CD4-positive, alpha-beta T cell treated with Interferon alpha-2 for 1 hour (primary cell): ENCODE results near the gene DCDC2C.
"Not testable (repeated sequence)": the region's sequence is repeated elsewhere in the genome, so short reads cannot be mapped to it uniquely, and the experiment has no call there.

ENCODE experiments used
- DNase-seq, 2 donors: peaks; one replicate each; pipeline ENCODE4 v3.0.0-alpha.2; 2020 to 2022

The DCDC2C gene, protein sequence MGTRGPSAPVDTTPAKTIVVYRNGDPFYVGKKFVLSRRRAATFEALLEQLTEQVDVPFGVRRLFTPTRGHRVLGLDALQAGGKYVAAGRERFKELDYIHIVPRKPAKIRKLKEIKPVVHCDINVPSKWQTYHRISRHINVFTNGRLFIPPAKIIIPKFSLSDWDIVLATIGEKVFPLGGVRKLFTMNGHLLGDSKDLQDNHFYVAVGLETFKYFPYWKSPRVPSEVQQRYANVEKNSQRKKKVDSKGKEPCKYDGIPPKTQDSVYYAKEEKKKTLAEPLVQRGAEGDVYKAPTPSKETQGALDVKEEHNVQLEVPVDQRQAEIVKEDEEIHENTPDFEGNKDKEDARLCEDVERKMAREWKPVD

DNA sequence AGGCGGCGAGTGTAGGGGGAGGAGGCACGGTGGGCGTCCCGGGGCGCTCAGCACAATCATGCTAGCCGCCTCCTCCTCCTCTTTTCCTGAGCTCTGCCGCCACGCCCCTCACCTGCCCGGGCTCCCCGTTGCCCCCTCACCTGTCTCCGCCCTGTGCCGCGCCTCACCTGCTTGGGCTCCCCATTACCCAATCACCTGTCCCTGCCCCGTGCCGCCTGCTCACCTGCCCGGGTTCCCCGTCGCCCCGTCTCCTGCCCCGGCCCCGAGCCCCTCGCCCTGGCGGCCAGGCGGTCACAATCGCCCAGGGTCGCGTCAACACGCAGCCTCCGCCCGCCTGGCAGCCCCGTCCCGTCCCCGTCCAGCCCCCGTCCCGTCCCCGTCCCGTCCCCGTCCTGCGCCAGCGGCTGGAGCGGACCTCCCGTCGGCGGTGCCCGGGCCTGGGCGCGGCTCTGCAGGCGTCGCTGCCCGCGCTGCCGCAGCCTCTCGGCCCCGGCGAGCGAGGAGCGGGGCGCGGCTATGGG, at the start of gene DCDC2C:
Gene DCDC2C, plus strand, starts transcription at position 340 of the 521 bp plus-strand sequence. Its CDS starts 177 bp downstream, at position 517.
- no peak for DNase-seq

DNA sequence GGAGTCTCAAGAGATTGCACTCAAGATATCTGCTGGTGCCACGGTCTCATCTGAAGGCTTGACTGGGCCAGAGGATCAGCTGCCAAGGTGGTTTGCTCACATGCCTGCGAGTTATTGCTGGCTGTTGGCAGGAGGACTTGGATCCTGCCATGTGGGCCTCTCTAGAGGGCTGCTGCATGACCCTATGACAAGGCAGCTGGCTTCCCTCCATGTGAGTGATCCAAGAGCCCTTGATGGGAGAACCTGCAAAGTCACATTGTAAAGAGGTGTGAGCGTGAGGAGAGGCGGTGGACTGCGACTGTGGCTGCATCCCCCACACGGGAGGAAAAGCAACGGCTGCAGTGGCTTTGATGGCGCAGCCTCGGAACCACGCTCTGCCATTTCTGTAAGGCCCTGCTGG, 49.4 kb upstream of the DCDC2C start:
- no peak for DNase-seq

DNA sequence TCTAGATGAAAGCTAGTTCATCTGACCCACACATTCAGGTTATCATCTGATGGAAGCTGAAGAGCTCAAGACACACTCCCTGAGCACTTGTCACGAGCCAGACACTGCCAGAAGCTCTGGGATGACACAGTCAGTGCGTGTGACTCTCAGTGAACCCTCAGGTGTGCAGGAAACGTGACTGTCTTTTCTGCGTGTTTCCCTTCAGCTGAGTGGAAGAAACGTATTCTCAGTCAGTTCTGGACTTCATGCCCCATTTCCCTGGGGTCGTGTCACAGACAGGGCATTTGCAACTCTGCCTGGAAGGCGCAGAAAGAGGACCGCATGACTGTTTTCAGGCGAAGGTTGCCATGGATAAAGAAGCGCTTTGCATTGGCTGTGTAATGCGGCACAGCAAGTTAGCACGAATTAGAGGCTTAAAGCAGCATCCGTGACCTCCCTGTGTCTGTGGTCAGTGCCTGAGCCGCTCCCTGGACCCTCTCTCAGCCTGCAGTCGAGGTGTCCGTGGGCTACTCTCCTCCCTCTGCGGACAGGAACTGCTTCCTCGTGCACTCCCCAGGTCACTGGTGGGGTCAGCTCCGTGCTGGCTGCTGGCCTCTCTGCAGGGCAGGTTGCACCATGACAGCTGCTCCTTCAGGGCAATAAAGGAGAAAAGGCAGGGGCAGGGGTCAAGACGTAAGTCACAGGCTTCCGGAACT, 48.7 kb upstream of the DCDC2C start:
- DNase-seq: no peak

DNA sequence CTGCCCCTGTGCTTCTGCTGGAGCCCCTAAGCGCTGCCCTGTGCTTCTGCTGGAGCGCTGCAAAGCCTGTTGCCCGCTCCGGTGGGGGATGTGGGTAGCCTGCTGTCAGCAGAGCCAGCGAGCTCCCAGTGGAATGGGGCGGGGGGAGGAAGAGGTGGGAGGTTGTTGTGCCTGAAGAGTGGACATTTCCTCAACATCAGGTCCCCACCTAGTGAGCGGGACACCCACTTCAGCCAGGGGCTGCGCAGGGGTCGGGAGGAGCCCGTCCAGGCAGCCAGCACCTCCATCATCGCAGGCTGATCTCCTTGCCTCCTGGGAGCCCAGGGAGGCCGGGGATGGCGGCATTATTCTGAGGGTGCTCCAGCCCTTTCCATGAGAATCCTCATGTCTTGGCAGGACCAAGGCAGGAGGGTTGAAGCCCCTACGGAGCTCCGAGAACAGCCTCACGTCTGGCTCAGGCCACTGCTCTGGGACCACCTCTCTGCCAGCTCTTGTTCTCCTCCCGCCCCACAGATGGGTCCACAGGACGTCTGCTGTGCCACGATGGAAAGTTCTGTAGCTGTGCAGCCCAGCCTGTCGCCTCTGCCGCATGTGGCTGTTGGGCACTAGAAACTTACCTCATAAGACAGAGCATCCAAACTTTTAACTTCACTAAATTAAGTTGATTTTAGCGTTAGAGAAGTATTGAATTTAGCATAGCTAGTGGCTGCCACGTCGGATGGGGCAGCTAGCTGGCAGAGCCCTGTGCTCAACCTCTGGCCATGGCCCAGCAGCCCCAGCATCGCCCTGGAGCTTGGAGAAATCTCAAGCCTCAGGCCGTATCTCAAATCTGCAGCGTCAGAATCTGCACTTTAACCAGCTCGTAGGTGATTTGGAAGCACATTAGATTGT, 47.3 kb upstream of the DCDC2C start:
- DNase-seq: no peak

DNA sequence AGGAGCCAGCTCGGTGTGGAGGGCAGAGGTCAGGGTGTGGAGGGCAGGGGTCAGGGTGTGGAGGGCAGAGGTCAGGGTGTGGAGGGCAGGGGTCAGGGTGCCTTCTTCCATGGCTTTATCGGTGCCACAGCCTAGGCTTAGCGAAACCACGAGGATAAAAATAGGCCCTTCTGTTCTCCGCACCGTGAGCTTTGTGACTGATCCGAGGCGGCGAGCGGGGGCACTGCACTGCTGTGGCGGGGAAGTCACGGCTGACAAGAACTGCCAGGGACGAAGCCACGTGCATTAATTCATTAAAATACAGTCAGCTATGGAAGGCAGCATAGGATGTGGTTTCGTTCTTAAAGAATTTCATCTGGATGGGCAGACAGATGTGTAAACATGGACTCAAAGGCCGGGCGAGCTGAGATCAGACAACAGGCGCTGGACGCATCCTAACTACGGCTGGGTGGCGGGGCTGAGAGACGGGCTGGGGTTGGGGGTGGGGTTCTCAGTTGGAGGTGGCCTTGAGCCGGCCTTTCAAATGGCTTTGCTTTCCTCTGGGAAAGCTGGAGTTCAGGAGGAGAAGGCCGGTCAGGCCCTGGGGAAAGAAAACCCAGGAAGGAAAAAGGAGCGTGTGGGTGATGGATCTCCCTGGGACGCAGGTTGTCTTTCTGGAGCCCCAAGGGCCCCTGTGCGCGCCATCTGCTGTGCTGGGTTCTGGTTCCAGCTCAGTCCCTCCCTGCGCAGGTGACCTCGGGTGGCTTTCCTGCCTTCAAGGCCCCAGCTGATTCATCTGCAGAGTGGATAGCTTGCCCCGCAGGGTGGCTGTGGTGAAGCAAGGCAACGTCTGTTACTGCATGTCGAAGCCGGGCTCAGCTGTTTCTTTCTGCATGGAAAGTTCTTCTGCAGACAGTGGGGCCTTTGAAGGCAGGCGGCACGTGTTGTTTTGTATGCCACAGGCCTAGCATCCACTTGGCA, 46.3 kb upstream of the DCDC2C start:
- DNase-seq: no peak

DNA sequence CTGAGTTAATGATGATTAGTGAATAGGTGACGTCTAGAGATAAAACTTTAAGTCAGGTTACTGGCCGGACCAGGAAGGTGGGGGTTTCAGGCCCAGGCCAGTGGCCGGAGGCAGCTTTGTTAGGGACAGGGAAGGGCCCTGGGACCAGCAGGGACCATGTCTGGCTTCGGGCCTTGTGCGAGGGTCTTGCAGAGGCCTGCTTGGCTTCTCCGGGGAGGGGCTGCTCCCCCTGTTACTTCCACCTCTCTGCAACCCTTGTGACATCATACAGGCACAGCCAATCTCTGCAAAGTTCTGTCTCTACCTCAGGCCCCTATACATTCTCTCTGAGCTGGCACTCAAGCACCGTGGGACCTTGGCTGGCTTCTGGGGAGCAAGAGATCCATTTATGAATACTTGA, 45.5 kb upstream of the DCDC2C start, which contains the start of gene ALLC:
Gene ALLC, plus strand, starts transcription at position 320 of the 400 bp plus-strand sequence. CDS start 12,958 bp downstream, outside the sequence.
- DNase-seq: no peak

DNA sequence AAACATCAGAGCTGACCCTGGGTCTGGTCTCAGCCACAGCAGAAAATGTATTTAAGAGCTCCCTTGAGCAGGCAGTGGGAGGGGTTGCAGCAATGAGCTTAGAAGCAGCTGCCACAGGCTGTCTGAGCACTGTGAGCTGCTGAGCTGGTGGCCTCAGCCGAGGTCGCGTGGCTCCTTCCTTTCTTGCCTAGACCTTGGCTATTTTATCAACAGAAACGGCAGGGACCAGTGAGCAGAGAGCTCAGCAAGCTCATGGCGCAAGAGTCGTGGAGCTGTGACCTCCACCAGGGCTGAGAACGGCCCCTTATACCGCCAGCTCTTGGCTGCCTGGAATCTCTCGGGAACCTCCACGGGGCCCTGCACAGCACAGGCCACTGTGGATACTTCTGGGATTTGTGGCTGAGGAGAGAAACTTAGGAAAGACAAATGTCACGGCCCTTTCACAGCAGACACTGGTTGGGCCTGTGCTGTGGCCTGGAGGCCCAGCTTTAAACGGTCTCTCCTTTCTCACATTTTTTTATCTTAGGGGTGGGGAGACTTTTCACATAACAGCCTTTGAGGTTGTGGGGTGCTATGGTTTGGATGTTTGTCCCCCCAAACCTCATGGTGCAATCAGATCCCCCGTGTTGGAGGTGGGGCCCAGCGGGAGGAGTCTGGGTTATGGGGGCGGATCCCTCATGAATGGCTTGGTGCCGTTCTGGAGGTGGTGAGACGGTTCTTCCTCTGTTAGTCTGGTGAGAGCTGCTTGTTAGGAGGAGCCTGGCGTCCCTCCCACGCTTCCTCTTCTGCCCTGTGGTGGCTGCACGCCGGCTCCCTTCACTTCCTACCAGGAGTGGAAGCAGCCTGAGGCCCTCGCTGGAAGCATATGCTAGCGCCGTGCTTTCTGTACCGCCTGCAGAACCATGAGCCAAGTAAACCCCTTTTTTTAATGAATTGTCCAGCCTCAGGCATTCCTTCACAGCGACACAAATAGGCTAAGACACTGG, 43.6 kb upstream of the DCDC2C start:
- DNase-seq: no peak

DNA sequence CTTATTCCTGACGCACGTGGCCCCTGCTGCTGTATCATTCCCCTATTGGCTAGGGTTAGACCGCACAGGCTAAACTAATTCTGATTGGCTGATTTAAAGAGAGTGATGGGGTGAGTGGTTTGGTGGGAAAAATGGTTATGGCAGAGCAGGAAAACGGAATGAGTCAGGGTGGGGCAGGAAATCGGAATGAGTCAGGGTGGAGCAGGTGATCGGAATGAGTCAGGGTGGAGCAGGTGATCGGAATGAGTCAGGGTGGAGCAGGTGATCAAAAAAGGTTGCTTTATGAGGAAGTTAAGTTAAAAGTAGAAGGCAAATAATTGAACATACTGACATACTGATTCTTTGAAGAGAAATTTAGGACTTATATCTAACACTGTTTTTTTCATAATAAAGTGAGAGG, 42.7 kb upstream of the DCDC2C start:
- DNase-seq: not testable (repeated sequence)

DNA sequence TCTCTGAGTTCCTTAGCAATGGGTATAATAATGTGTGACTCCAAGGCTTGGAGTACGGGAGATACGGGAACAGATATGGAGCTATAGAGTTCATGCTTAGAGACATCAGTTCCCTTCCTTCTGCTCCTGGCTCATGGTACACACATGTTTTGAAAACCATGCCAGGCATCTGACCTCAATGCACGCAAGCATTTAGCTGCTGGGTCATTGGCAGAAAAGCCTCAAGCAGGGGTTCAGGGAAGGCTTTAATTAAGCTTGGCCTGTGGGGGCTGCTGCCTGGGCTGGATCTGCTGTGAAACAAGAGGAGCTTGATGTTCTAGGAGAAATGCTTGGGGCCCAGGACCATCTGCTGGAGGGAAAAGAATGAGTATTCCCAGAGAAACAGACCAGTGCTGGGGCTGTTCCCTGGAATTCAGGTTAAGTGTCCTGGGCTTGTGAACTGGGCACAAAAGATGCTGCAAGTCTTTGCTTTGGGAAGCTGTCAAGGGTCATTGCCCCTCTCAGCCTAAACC, 42.2 kb upstream of the DCDC2C start:
- no peak for DNase-seq

DNA sequence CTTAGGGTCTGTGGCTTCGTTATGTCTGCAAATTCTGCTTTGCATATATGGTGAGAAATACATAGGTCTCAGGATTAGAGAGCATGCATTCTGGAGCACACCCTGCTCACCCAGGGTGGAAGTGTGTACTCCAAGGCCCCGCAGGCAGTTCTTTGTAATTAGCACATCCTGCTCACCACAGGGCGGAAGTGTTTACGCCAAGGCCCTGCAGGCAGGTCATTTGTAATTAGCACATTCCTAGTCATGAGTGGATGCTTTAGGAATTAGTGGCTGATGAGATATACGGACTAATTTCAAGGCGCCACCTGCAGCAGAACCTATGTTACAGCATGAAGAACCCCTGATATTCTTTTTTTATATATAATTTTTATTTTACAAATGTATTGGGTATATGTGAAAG, 41.1 kb upstream of the DCDC2C start:
- DNase-seq: no peak

DNA sequence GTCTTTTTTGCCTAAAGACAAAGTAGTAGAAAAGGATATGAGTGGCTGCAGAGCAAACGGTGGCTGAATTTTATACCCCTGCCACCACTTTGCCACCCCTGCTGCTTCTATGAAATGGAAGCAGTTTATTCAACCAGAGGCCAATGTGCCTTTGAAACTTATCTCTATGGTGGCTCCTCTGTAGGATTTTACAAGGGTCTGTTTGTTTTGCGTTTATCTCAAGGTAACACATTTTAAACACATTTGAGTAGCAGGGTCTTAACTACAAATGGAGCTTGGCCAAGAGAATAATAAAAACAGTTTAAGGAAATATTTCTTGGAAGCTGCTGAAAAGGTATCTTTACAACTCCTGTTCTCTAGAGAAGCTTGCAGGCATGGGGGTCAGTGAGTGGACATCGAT, 39.3 kb upstream of the DCDC2C start:
- no peak for DNase-seq

DNA sequence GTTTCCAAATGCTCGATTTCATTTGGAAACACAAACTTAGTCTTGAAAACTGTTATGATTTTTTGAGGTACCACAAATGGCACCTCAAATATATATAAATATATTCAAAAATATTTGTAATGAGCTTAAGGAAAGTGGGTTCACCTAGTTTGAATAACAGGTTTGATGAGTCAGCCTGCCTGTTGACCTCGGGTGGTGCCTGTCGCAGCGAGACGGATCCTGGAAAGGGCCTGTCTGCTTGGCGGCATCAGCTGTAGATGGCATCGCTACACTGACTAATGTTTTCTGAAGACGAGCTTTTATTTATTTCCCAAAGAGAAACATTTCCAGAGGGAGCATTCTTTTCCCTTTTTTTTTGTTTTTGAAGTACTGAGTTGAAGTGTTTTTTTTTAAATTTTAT, 38.5 kb upstream of the DCDC2C start:
- DNase-seq: no peak

DNA sequence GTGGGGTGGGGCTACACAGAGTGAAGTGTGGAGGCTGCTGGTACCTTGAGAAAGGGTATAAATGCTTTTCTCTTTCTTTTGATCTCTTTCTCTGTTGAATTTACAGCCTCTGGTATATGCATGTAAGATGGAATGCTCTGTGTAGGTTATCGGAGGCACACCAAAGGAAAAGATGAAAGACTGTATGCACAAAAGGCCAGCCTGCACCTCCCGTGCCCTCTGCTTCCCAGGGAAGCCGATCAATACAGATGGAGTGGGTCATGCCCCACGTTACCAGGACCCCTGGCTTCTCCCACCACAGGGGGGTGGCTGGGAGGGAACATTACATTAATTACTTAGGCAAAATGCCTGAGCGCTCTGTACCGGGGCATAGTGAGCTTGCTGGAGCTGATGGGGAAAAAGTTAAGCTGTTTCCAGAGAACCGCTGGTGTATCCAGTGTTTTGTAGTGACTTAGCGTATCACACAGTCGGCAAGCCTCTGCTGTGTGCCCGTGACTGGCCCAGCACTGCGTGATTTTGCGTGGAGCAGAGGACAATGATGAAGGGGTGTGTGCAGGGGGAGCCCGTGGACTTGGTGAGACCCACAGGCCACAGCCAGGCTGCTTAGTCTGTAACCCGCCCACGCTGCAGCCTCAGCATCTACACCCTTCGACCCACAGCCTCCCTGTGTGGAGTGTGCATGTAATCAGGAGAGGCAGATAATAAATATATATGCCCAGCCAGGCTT, 37.3 kb upstream of the DCDC2C start:
- DNase-seq: no peak

DNA sequence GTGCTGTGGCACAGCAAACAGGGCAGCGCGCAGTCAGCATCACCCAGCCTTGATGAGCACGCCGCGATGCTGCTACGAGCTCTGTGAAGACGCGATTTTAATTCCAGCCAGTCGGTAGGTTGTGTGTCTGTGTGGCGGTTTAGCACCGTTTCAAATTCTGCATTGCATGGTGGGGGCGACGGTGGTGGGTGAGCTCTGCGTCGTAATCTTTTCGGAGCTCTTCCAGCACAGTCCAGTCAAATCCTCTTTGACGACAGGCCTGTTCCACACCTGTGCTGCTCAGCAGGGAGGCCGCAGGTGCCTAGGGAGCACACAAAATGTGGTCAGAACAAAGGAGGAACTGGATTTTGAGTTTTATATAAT, 36.8 kb upstream of the DCDC2C start:
- no peak for DNase-seq

DNA sequence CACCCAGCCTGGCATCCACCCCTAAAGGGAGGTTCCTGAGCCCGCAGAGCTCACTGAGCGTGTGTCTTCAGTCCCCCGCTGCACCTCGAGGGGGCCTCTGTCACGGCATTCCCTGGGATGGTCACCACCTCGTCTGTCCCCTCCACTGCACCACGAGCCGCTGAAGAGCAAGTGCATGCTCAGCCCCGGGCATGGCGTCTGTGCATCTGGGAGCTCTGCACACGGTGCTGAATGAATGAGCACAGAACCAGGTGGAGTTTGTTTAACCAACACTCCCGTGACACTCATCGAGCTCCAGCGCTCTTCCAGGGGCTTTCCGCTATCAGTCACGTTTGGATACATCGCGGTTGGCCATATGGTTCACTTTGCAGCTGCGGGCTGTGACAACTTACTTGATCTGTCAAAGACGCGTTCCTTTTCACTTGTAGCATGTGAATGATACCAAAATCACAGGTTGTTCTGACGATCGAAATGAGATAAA, 36.2 kb upstream of the DCDC2C start:
- no peak for DNase-seq

DNA sequence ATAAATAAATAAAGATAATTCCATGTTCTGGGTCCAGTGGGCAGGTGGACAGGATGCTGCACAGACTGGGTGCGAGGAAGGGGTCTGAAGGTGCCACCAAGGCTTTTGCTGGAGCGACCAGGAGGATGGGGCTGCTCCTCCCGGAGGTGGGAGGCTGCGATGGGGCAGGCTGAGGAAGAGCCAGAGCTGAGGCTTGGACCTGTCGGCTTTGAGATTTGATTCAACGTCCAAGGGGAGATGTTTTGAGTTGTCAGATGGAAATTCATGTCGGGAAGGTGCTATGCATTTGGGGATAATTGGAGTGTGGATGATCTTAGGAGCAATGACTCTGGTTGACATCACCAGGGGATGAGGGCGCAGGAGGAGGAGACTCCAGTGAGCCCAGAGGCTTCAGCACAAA, 33.7 kb upstream of the DCDC2C start:
- no peak for DNase-seq

DNA sequence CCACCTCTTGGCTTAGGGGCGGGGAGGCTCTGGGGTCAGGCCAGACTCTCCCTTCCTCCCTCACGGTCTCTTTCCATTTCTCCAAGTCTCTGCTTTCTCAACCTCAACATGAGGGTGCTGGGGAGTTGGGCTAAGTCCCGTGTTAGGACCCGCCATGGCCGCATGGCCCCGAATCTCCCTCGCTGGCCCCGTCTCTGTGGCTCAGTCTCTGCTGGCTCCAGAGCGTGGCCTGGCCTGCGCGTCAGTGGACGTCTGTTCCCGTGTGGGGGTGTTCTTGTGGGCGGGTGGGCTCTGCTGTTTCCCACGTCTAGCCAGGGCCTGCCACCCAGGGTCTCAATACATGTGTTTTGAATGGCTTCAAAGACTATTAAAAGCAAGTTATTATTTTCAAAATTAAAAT, 33.0 kb upstream of the DCDC2C start:
- DNase-seq: no peak

DNA sequence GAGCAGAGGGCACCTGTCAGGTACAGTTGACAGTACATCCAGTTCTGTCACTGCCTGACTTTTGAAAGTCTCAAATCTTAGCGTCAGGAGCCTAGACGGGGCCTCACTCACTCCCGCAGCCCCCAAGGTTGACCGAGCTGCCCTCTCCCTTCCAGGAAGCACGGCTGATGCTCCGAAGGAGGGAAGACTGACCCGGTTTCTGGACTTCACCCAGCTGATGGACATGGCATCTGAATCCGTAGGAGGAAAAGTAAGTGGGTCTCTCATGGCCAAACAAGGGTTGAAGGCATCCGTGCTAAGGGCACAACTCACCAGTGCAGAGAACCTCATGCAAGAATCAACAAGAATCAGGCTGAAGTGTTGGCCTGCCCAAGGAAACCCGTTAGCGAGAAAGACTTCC, 32.4 kb upstream of the DCDC2C start:
- no peak for DNase-seq

DNA sequence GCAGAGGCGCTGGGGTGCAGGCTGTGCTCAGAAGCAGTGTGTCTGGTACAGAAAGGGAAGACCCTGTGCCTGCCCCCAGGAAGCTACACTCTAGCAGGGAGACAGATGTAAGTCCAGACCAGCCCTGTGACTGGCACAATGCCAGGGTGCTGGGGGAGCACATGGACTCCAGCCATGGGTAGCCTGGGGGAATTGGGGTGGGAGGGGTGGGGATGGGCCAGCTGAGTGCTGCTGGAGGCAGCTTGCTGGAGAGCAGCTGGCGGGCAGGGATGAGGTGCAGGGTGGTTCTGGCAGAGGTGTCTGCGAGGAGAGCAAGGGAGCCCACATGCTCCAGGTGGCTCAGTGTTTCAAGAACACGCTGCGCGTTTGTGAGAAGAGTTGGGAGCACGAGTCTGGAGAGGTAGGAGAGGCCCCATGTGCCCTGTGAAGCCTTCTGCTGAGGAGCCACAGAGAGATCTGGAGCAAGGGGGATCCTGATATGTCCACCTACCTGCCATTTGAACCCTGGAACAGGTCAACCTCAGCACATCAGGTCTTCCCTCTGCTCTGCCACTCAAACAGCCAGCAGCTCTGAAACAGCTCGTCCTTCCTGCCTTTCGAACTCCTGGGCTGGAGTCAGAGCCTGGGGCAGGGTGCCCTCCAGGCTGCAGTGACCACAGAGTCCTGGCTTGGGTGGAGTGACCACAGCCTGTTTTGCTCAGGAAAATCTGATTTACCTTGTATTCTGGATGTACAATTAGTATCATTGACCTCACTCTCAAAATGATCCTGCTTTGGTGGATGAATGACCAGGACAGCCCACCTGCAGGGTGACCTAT, 30.3 kb upstream of the DCDC2C start:
- no peak for DNase-seq
